CD1c-positive myeloid dendritic cell (primary cell): Measurements from ENCODE around the gene ASB6.
"Not testable (repeated sequence)": the region's sequence is repeated elsewhere in the genome, so short reads cannot be mapped to it uniquely, and the experiment has no call there.

Experiments used
- DNase-seq: peaks from one replicate; pipeline ENCODE4 v3.0.0-alpha.2; 2016; ENCODE audit errors: extremely low spot score

The ASB6 gene

DNA sequence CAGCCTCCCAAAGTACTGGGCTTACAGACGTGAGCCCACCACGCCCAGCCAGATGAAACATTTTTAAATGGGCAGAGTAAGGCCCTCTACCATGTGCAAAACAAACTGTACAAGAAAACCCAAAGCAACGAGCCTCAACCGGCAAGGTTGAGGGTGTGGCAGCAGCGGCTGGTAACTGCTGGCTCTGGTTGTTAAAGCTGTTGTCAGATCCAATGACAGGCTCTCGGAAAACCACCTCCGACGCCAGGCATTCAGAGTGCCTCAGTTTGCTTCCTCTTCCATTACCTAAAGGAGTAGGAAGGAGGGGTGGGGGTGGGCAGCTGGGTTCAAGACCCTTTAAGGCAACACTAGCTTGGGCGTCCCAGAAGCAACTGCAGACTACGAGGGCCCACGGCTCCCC, 2.4 kb upstream of the ASB6 start:
- DNase-seq = no peak

DNA sequence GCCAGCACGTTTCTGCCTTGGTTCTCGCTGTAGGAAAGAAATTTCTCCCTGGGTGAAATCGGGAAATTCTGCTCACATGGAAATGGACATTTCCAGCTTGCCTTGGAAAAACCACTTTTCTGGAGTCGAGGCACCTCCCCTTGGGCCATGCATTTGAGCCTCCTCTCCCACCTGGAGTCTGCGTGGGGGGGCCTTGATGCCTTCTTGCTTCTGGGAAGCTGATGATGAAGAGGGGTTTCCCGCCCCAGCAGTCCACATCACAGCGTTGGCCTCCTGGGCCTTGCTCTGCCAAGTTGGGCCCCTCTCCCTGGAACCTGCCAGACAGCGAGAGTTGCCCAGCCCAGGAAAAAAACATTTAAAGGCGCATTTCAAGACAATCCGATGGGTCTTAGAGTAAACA, 1.8 kb upstream of the ASB6 start:
- no peak for DNase-seq

GRCh38 chr9:129640871-129641749, 841 bp downstream of the ASB6 start:
- DNase-seq = no peak

- peak; percentile 10 for DNase-seq
Measured at GRCh38 chr9:129640086-129640870, 1.7 kb downstream of the ASB6 start.

DNA sequence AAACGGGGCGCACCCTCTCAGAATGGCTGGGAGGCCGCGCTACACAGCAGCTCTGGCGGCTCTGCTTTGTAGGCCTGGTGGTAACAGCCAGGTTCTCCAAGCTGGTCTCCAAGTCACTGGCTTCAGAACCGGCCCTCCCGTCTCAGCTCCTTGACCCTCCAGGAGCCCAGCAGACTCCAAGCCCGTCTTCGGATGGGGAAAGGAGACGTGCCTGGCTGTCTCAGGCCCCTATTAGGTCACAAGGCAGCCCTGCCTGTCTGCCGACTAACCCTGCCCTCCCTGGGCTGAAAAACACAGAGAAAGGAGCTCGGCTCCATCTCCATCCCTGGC, 2.2 kb downstream of the ASB6 start:
- DNase-seq = no peak

GRCh38 chr9:129639034-129639630, 2.8 kb downstream of the ASB6 start:
- DNase-seq = no peak

DNA sequence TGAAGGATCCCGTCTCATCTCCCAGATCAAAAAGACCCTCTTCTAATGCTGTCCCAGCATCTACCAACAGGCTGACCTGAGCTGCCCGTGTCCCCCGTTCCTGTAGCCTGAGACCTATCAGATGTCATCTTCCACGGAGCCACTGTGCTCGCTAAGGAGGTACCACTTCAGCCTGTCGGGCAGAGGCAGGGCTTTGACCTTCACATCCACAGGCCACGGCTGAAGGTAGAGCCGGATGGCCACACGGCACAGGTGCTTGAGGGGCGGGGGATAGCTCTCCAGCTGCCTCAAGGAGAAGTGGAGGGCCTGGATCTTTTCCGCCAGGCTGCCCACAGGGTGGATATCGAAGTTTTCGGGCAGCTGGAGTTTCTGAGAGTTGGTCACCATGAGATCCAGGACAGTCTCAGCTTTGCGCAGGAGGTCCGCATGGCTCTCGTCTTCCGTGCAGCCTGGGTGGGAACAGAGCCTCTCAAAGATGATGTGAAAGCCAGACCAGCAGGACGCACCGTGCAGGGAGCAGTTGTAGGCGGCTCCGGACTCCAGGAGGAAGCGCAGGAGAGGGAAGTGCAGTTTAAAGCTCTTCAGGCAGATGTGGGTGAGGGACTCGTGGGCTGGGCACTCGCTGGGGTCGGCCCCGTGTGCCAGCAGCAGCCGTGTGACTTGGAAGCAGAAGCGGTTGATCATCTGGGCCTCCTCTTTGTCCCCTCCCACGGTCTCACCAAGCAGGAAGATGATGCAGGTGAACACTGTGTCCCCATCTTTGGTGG, 4.1 kb downstream of the ASB6 start:
- peak; percentile 81 for DNase-seq

DNA sequence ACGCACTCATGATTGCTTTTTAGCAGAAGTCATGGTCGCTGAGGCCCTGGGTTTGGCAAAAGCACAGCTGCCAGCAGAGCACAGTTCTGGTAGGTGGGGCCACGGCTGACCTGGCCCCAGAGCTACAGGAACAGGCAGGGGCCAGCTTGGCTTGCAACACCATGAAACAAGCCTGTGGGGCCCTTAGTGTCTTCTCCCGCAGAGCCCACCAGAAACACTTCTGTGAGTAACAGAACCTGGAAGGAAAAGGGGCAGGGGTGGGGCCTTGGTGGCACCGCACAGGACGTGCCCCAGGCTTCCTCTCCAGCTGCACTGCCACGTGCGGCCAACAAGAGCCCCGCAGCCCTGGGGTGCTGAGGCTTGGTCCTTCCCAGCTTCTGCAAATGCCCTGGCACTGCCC, 4.8 kb downstream of the ASB6 start:
- peak; percentile 25 for DNase-seq

- not testable (repeated sequence) for DNase-seq
Measured at GRCh38 chr9:129636343-129636742, 5.6 kb downstream of the ASB6 start.

- peak; percentile 29 for DNase-seq
Measured at GRCh38 chr9:129635099-129636065, 6.6 kb downstream of the ASB6 start.

DNA sequence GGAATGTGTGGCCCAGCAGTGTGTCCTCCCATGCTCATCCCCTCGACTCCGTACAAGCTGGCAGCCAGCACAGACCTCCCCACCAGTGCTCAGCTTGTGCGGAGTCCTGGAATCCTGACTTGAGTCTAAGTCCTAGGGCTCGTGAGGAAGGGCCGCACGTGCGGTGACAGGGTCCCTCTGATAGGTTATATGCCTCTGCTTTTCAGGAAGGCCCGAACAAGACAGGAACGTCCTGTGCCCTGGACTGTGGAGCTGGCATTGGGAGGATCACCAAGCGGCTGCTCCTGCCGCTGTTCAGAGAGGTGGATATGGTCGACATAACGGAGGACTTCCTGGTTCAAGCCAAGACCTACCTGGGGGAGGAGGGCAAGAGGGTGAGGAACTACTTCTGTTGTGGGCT, 8.1 kb downstream of the ASB6 start:
- no peak for DNase-seq

DNA sequence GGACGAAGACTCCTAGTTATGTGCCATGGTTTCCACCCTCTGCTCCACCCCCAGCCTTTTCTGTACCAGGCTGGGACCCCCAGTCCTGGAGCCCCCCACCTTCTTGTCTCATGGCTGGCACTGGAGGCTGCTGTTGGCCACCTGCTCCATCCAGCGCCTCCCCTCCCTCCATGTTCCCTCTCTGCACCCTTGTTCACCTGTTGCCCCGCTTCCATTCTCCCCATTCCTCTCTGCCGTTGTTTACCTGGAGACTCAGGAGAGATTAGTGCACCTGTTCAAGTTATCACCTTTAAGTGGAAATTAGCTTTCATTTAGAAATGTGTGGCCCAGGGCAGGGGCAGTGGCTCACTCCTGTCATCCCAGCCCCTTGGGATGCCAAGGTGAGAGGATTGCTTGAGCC, 8.7 kb downstream of the ASB6 start:
- DNase-seq = no peak

DNA sequence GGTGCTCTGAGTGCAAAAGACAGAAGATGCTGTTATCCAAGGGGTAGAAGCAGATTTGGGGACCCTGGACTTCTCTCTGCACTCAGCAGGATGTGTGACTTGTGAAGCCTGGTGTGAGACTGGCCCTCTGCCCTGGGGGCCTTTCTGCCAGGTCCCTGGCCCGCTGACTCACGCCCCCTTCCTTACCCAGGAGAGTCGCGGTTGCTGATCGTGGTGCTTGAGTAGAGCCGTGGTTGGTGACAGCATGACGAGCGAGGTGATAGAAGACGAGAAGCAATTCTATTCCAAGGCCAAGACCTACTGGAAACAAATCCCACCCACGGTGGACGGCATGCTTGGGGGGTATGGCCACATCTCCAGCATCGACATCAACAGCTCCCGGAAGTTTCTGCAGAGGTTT, 9.5 kb downstream of the ASB6 start:
- DNase-seq = no peak

DNA sequence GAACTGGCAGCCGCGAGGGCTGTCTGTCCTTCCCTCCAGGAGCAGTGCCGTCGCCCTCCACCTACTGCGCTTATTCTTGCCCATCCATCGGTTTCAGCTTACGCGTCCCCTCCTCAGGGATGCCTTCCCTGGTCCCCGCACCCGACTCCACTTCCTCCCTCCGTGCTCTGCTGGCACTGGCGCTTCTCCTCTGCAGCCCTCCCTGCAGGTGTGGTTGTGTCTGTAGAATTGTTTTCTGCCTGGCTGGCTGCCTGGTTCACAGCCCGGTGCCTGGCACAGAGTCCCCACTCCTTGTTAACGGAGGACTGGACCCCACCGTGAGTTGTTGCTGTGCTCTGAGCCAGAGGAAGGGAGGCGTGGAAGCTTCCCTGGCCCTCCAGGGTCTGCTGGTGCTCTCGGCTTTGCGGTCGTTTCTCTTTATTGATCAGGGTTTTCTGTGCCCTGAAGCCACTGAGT, 10.2 kb downstream of the ASB6 start:
- DNase-seq = no peak

DNA sequence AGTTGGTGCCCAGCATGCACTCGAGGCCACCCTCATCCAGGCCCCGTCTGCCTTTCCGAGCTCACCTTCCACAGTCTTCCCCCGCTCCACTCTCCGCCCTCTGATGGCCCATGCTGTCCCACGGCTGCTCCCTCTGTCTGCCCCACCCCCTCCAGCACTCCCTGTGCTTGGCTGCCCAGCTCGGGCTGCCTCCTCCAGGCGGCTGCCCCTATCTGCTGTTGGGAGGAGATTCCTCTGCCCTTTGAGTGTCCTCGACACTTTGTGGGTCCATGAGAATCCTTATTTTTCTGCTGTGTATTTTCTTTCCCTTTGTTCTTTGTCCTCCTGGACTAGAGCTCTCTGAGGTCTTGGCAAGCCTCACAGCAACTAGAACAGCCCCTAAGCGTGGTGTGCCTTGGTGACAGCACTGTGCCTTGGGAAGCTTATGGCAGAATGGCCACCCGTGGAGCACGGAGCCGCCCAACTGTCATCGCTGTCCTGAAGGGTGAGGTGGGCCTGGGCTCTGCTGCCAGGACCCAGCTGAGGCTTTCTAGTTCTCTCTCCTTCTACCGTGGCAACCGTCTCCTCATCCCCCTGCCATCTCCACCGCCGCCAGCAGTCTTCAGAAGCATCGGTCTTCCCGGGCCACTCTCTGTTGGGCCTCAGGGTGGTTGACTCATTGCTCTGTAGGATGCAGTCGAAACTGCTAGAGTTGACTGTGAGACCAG, 10.8 kb downstream of the ASB6 start:
- peak; percentile 49 for DNase-seq

DNA sequence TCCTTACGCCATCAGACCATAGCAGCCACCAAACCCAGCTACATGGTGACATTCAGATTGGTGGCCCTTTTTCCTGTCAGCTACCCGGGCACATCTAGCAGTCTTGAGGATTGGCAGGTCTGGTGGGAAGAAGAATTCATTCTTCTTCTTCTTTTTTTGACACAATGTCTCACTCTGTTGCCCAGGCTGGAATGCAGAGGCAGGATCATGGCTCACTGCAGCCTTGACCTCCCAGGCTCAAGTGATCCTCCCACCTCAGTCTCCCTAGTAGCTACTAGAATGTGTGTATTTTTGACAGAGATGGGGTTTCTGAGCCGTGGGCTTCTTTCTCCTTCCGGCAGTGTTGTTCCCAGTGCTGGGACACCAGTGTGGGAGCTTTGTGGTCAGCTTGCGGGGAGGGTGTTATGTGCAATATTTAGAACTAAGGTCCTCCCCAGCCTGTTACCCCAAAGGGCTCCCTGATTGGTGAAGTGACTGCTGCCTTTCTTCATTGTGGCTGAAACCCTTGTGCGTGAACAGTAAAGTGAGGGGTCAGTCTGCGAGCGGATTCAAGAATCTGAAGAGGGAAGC, 12.6 kb downstream of the ASB6 start:
- DNase-seq = peak; percentile 26

GRCh38 chr9:129628709-129629108, 13.2 kb downstream of the ASB6 start:
- DNase-seq = no peak

DNA sequence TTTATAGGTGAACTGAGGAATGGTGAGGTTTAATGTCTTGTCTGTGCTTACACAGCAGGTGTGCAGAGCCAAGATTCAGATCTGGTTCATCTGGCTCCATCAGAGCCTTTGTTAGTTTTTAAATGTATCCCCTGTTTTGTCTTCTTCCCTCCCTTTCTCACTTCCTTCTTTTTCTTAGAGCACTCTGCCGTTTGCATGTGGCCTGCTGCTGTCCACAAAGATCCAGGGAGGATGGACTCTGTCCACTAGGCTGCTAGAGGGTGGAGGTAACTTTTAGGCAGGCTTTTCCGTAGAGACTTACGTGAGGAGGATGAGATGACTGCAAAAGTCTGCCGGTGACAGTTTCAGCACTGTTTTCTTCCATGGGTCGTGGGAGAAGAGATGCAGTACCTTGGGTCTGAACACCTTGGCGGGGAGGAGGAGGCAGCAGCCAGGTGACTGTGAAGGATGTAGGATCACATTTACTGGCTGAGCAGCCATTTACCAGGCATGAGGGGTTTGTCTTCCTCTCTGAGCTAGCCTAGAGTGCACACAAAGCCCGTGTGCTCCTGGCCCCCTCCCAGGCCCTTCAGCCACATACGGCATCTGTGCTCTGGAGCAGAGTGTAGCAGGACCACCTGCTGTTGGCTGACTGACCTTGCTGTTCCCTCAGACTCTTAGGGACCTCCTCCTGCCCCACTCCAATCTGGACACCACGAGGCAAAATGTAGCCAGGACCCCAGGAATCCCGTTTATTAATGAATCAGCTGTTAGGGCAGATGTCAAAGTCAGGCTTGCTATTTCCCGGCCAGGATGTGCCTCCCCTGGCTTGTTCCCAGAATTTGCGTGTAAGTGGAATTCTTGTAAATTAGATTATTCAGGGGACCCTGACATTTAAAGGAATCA, 14.2 kb downstream of the ASB6 start:
- no peak for DNase-seq
